Ovary (tissue), 3 donors: ENCODE measurements around the gene IZUMO1.

ENCODE experiments used
- EP300 ChIP-seq: sonication (generic); formaldehyde crosslinking; IDR thresholded peaks from one replicate; pipeline ENCODE4 v1.6.1; 2017; ENCODE audit warnings: antibody characterized with exemption
- POLR2A ChIP-seq: fragments of 450-650 bp; IDR thresholded peaks from one replicate; pipeline ENCODE4 v1.6.1; 2017; ENCODE audit warnings: antibody characterized with exemption, mild to moderate bottlenecking, moderate library complexity
- TF ChIP-seq, protein P1 (sequence below), 3 donors: fragments of 450-650 bp in 2 of 3; fragments of 200-600 bp in 1 of 3; IDR thresholded peaks; one replicate each; pipeline versions ENCODE4 v1.5.1 to v1.8.0; 2016 to 2022; ENCODE audit warnings: antibody characterized with exemption in 3 of 3, mild to moderate bottlenecking in 1 of 3
- donor health status: DM: no; HTN: no; CAD: no.

DNA sequence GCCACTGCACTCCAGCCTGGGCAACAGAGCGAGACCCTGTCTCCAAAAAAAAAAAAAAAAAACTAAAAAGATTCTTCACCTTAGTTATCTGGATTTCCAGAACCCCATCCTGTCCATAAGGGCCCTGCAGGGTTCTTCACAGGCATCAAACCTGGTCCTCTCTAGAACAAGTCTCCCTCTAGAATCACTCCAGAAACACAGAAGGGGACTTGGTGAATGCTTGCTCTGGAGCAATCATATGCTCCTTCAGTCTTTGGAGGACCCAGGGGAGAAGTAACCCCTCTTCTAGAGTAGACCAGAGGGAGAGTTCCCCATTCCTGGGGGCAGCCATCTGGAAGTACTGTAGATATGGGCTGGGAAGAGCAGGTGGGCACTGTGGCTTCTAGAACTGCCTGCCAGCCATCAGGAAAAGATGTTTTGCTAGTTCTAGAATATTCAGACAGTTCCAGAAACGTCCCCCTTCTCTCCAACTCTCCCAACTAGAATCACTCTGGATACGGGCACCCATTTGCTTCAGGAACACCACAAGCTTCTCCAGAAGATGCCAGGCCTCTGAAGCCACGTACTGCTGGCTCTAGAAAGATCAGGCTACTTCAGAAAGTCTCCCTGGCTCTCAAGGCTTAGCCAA, 3.0 kb upstream of the IZUMO1 start:
- TF ChIP-seq, protein P1, sequence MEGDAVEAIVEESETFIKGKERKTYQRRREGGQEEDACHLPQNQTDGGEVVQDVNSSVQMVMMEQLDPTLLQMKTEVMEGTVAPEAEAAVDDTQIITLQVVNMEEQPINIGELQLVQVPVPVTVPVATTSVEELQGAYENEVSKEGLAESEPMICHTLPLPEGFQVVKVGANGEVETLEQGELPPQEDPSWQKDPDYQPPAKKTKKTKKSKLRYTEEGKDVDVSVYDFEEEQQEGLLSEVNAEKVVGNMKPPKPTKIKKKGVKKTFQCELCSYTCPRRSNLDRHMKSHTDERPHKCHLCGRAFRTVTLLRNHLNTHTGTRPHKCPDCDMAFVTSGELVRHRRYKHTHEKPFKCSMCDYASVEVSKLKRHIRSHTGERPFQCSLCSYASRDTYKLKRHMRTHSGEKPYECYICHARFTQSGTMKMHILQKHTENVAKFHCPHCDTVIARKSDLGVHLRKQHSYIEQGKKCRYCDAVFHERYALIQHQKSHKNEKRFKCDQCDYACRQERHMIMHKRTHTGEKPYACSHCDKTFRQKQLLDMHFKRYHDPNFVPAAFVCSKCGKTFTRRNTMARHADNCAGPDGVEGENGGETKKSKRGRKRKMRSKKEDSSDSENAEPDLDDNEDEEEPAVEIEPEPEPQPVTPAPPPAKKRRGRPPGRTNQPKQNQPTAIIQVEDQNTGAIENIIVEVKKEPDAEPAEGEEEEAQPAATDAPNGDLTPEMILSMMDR (IDR thresholded peaks at IDR 0.05): no peak
- no peak for TF ChIP-seq POLR2A
- no peak for TF ChIP-seq EP300
